ENCODE measurements around the gene TNFAIP3.
"Not testable (repeated sequence)": the region's sequence is repeated elsewhere in the genome, so short reads cannot be mapped to it uniquely, and the experiment has no call there.

The TNFAIP3 gene

DNA sequence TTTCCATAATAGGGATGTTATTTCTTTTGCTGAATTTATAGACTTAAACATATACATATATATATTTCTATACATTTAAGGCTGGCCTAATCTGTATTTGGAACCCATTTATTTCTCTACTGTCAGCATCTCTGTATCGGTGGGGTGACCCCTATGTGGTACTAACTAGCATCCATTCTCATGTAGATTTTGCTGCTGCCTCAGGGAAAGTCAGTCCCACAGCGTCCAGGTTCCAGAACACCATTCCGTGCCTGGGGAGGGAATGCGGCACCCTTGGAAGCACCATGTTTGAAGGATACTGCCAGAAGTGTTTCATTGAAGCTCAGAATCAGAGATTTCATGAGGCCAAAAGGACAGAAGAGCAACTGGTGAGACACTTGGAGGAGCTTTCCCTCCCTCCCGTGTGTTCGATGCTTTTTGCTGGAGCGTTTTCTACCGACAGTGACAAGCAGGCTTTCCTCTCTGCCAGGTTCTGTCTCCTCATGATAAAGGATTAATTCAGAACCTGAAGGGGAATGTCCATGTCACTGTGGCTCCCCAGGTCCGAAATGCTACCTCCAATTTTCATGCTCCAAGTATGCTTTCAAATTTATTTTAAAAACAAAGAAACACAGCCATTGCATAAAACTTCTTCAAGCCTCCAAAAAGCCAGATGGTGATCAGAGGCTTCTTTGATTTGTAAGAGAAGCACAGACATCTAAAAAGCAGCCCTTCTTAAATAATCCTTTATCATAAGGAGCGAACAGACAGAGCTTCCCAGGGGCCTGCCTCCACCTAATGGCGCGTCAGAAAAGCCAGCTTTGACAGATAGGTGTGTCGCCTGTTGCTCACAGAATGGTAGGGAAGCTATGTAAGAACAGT is 13.1 kb downstream of the TNFAIP3 start:
- FAIRE-seq: no peak

DNA sequence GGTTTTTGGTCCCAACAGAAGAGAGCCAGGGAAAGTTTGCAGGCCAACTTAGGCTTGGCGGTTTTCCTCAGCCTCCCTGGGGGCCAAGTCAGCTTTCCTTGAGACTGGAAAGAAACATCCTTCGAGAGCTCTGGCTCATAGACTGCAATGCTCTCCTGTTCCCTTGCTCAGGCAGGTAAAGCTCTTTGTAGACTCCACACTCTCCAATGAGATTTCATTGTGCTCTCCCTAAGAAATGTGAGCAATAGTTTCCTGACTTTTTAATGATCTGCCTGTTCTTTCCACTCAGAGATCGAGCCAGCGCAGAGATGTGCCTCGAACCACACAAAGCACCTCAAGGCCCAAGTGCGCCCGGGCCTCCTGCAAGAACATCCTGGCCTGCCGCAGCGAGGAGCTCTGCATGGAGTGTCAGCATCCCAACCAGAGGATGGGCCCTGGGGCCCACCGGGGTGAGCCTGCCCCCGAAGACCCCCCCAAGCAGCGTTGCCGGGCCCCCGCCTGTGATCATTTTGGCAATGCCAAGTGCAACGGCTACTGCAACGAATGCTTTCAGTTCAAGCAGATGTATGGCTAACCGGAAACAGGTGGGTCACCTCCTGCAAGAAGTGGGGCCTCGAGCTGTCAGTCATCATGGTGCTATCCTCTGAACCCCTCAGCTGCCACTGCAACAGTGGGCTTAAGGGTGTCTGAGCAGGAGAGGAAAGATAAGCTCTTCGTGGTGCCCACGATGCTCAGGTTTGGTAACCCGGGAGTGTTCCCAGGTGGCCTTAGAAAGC is 13.9 kb downstream of the TNFAIP3 start:
- FAIRE-seq: no peak

DNA sequence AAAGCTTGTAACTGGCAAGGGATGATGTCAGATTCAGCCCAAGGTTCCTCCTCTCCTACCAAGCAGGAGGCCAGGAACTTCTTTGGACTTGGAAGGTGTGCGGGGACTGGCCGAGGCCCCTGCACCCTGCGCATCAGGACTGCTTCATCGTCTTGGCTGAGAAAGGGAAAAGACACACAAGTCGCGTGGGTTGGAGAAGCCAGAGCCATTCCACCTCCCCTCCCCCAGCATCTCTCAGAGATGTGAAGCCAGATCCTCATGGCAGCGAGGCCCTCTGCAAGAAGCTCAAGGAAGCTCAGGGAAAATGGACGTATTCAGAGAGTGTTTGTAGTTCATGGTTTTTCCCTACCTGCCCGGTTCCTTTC is 14.4 kb downstream of the TNFAIP3 start:
- FAIRE-seq: no peak

DNA sequence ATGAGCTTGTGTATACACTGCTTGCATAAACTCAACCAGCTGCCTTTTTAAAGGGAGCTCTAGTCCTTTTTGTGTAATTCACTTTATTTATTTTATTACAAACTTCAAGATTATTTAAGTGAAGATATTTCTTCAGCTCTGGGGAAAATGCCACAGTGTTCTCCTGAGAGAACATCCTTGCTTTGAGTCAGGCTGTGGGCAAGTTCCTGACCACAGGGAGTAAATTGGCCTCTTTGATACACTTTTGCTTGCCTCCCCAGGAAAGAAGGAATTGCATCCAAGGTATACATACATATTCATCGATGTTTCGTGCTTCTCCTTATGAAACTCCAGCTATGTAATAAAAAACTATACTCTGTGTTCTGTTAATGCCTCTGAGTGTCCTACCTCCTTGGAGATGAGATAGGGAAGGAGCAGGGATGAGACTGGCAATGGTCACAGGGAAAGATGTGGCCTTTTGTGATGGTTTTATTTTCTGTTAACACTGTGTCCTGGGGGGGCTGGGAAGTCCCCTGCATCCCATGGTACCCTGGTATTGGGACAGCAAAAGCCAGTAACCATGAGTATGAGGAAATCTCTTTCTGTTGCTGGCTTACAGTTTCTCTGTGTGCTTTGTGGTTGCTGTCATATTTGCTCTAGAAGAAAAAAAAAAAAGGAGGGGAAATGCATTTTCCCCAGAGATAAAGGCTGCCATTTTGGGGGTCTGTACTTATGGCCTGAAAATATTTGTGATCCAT is 15.3 kb downstream of the TNFAIP3 start:
- no peak for FAIRE-seq

DNA sequence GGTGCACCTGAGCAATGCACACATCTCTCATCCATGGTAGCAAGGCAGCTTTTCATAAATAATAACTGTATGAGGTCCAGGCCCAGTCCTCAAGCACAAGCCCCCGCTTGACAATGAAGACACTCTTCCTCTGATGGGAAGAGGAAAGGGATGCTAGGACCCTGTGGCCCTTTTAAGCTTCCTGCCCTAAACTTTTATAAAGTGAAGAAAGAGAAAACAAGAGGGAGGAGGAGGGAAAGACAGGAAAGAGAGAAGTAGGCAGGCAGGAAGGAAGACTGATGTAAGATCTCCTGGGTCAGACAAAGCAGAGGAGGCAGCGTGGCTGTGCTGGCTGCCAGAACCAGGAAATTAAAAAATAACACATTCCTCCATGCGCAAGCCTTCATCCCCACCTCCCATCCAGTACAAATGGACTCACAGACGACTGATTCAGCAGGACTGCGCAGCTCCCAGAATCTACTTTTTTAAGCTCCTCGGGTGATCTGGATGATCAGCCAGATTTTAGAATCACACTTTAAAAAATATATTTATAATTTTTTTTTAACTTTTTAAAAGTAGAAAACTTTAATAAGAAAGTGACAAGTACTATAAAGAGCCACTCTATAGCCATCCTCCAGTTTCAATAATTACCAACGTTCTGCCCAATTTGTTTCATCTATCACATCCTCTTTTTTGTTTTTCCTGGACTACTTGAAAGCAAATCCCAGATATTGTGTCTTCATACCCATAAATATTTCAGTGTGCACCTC is 16.5 kb downstream of the TNFAIP3 start:
- FAIRE-seq: no peak

DNA sequence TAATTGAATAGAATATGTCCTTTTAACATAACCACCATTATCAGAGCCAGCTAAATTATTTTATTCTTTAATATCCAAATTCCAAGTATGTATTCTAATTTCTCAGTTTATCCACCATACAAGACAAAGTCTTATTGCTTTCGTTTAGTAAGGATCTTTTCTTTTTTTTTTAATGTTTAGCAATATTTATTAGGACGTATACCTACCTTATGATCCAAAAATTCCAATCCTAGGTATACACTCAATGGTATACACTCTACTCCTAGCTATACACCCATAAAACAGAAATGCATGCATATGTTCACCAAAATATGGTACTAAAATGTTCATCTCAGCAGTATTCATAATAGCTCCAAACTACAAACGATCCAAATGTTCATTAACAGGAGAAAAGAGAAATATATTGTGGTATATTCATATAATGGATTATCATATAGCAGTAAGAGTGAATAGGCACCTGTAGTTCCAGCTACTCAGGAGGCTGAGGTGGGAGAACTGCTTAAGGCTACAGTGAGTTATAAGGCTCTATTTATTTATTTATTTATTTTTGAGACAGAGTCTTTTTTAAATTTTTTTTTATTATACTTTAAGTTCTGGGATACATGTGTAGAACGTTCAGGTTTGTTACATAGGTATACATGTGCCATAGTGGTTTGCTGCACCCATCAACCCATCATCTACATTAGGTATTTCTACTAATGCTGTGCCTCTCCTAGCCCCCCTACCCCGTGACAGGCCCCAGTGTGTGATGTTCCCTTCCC is 17.3 kb downstream of the TNFAIP3 start:
- no peak for FAIRE-seq

DNA sequence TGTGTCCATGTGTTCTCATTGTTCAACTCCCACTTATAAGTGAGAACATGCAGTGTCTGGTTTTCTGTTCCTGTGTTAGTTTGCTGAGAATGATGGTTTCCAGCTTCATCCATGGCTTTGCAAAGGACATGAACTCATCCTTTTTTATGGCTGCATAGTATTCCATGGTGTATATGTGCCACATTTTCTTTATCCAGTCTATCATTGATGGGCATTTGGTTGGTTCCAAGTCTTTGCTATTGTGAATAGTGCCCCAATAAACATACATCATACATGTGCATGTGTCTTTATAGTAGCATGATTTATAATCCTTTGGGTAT is 17.8 kb downstream of the TNFAIP3 start:
- not testable (repeated sequence) for FAIRE-seq

DNA sequence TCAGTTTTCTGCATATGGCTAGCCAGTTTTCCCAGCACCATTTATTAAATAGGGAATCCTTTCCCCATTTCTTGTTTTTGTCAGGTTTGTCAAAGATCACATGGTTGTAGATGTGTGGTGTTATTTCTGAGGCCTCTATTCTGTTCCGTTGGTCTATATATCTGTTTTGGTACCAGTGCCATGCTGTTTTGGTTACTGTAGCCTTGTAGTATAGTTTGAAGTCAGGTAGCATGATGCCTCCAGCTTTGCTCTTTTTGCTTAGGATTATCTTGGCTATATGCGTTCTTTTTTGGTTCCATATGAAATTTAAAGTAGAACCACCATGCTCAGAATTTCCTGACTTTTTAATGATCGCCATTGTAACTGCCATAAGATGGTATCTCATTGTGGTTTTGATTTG is 19.2 kb downstream of the TNFAIP3 start:
- FAIRE-seq: not testable (repeated sequence)

DNA sequence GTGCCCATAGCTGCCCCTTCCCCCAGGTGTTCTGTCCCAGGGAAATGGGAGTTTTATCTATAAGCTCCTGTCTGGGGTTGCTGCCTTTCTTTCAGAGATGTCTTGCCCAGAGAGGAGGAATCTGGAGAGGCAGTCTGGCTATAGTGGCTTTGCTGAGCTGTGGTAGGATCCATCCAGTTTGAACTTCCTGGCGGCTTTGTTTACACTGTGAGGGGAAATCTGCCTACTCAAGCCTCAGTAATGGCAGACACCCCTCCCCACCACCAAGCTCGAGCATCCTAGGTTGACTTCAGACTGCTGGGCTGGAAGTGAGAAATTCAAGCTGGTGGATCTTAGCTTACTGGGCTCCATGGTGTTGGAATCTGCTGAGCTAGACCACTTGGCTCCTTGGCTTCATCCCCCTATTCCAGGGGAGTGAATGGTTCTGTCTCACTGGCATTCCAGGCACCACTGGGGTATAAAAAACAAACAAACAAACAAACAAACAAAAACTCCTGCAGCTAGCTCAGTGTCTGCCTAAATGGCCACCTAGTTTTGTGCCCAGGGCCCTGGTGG is 24.0 kb downstream of the TNFAIP3 start:
- no peak for FAIRE-seq

DNA sequence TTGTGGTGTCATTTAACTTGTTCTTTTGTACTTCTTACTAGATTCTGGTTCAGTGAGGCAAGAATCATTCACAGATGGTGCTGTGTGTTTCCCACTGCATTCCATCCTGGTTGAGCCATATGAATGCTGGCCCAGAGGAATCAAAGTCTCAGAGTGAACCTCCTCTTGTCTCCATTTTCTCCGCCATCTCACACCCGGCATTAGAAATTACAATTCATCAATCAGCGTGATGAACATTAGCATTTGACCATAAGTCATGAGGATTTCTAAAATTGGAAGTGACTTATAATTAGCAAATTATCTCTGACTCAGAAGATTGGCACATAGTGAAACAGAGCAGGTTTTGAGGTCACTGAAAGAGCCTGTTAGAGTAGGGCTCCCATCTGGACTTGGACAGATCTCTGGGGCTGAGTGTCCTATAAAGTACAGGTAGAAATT is 25.2 kb downstream of the TNFAIP3 start:
- no peak for FAIRE-seq

DNA sequence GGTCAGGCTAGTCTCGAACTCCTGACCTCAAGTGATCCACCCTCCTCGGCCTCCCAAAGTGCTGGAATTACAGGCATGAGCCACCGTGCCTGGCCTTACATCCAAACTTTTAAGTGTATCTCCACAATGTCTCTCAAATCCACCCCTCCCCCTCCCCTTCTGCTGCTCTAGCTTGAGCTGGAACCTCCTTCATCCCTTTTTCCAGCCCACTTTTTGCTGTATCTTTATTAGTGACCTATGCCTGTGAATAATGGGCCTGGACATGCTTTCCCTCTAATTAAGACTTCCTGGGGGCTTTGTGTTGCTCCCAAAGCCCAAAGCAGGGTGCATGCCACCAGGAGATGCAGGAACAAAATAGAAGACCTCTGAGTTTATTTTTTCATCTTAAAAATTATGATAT is 26.1 kb downstream of the TNFAIP3 start:
- no peak for FAIRE-seq

DNA sequence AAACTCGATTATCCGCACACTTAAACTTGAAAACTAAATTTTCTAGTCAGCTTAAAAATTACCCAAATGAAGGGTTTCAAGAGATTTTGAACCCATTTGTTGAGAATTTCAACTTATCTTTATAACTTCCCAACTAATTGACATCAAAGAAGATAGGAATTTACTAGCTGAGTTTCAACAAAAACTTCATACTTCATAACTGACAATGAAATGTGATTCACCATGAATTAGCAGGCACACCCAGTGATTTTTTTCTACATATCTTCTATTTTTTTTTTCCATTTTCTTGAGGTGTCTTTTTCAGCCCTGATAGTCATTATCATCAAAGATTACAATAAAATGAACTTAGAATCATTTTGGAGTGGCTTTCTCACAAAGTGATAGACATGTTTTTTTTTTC is 26.7 kb downstream of the TNFAIP3 start:
- no peak for FAIRE-seq

DNA sequence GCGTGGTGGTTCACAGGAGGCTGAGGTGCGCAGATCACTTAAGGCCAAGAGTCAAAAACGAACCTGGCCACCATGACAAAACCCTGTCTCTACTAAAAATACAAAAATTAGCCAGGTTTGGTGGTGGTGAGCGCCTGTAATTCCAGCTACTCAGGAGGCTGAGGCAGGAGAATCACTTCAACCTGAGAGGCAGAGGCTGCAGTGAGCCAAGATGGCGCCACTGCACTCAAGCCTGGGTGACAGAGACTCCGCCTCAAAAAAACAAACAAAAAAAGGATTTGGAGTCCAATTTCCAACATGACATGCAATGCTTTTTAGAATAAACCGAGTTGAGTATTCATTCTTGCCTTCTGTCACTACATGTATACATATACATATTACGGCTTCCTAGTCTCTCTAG is 27.3 kb downstream of the TNFAIP3 start:
- FAIRE-seq: not testable (repeated sequence)

DNA sequence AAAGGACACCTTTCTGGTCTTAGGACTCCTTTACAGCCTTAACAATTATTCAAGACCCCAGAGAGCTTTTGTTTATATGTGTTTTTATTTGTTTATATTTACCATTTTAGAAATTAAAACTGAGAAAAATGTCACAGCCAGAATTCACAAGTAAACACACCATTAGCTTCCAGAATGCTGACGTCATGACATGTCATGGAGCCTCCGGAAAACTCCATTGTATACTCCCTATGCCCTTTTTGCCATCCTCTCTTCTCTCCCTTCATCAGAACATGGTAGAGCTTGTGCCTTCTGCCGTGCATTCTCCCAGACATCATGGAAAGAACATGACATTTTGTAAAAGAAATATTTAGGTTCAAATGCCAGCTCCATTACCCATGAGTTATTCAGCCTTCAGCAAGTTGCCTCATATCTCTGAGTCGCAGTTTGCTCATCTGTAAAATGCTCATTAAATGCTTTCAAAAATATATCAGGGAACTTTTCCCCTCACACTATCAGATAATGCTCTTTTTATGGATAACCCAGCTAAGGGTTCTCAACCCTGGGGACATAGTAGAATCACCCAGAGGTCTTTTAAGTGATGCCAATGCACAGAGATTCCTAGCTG is 27.8 kb downstream of the TNFAIP3 start:
- FAIRE-seq: no peak

DNA sequence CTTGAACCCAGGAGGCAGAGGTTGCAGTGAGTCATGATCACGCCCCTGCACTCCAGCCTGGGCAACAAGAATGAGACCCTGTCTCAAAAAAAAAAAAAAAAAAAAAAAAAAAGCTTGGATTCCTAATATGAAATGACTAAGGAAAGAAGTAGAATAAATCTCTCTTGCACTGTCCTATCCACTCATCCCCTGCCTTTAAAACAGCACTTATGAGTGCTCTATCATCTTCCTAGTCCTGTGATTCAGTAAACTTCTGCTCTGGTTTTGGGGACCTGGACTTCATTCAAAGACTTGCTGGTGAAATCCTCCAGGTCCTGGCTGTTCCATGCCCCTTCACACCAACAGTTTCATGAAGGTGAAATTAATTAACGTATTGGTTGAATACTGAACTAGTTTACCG is 29.6 kb downstream of the TNFAIP3 start:
- no peak for FAIRE-seq

DNA sequence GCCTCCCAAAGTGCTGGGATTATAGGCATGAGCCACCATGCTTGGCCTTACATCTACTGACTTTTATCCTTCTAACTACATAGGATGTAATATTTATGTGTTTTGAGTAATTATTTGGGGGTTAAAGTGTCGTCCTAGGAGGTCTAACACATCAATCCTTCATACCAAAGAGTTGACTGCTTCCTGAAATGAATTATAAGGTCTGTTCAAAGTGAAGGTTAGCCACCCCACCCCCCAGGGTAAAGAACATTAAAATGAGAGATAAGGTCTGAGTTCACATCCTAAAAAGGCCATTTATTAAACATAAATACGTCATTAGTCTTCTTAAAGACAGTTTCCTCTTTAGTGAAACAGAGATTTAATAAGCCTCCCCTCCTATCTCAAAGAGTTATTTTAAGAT is 33.8 kb downstream of the TNFAIP3 start:
- FAIRE-seq: no peak

DNA sequence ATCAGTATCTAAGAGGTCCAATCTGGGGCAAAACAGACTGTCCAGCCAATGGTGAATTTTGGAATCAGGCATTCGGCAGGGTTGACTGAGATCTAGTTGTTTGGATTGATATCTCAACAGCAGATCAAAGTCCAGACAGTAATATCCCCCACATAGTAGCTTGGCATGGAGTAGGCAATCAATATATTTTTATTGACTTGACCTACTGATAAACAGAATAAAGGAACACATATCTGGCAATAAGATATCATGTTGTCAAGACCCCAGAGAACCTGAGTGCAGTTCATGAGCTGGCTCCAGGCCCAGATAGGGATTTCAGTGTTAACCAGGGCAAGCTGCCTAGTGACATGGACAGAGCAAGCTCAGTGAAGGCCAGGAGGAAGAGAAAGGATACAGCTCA is 34.4 kb downstream of the TNFAIP3 start:
- FAIRE-seq: no peak

DNA sequence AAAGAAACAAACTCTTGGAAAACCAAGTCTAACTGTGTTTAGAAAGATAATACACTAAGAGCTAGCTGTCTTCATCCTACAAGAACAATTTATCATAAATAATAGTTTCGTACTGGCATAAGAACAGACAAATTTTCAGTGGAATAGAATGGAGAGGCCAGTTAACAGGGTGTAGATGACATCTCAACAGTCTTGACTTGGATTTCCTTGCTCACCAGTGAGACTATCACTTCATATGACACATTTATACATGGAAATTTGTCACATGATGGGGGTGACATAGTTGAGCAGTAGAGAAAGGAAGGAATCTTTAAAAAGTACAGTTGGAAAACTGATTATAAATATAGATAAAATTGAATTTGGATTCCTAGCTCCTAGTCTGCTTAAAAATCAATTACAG is 35.6 kb downstream of the TNFAIP3 start:
- no peak for FAIRE-seq

DNA sequence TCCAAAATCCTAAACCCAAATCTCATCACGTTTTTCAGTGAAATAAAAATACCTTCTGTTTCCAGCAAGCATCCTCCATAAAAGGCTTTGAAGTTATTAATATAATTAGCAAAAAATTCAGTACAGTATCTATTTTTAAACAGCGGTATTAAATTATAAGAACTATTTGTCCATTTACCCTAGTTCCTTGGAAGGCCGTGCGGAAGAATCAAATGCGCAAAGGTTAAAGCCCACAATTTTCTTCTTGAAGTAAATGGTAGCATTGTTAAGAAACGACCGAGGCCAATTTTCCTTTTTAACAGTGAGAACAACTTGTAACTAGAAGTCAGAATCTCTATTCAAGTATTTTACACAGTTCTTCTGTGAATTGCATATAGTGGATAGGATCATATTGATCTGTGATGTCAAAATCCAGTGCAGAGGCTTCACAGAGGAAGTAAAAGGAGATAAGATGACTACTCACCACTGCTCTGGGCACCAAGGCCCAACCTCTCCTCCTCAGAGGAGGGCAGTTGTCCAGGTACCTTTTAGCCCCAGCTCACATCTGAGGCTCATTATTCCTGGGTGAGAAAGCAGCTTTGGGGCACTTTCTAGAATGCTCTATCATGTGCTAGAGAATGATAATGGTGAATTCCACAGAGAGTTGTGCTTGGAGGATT is 36.3 kb downstream of the TNFAIP3 start:
- FAIRE-seq: no peak

DNA sequence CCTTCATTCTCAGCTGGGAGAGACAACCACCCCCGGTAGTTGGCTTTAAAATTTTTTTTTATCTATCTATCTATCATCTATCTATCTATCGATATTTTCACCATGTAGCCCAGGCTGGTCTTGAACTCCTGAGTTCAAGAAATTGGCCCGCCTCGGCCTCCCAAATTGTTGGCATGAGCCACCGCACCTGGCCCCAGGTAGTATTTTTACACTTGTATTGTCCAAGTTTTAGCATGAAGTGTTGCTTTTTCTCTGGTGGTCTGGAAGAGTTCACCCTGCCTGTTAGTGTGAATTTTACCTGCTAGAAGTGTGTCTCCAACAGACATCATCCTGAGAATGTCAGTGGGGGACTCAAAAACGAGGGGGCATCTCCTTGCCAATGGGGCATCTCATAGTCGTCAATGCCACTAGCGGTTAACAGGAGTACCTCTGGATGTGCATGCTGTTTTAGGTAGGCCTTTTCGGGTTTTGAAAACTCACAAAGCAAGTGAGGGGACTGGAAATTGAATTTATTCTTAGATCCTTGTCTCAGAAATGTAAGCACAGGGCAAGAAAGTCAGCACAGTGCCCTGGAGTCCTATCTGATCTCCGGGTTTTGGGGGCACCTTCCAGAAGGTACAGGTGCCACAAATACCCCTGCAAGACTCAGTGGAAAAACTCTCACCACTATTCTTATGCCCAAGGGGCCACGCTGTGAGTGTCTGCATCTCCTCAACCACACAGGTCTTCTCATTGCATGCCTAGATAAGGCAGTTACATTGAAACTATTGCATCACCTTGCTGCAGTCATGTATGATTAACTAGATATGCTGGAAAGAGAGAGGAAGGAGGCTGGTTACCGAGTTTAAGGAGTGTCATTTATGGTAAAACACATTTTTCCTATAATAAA is 37.1 kb downstream of the TNFAIP3 start:
- FAIRE-seq: no peak

Measured in G401.6 (cell line).